ENCODE data around the gene TNFRSF9. TPM values are rescaled to one million over a fixed set of nuclear protein-coding genes. Genes with fewer than 3 reads are reported as not detected.

Gene TNFRSF9
- total and polyA plus RNA-seq, 9 of the 15 experiments (the other 6 are each of a cell fraction or from before 2014, with no cell fraction given): 0.04 to 0.29 (median 0.08) TPM; not detected in 1

DNA sequence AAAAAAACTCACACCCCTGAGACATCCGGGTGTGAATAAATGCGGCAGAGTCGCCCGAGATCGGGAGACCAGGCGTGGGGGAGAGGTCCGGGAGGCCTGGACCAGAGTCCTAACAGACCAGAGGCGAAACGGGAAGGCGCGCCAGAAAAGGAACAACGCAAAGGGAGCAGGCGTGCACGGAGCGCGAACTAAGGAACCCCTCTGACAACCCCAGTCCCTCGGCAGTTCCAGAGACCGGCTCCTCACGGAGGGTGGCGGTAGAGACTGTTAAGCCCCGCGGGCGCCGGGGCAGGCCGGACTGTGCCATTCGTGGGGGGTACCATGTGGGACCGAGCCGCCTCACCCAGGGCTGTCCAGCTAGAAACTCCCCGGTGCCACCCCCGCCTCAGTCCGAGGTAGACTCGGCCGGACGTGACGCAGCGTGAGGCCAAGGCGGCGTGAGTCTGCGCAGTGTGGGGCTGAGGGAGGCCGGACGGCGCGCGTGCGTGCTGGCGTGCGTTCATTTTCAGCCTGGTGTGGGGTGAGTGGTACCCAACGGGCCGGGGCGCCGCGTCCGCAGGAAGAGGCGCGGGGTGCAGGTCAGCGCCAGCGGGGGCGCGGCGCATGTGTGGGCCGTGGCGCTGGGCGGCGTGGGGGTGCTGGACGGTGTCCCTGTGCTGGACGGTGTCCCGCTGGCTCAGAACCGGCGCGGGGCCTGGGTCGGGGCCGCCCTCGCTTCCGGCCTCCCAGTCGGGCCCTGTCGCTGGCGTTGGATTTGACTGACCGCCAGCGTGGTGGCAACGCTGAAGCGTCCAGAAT, 20.8 kb upstream of the TNFRSF9 start, which contains the start of gene PARK7 (continued):
- TF ChIP-seq, protein P1, sequence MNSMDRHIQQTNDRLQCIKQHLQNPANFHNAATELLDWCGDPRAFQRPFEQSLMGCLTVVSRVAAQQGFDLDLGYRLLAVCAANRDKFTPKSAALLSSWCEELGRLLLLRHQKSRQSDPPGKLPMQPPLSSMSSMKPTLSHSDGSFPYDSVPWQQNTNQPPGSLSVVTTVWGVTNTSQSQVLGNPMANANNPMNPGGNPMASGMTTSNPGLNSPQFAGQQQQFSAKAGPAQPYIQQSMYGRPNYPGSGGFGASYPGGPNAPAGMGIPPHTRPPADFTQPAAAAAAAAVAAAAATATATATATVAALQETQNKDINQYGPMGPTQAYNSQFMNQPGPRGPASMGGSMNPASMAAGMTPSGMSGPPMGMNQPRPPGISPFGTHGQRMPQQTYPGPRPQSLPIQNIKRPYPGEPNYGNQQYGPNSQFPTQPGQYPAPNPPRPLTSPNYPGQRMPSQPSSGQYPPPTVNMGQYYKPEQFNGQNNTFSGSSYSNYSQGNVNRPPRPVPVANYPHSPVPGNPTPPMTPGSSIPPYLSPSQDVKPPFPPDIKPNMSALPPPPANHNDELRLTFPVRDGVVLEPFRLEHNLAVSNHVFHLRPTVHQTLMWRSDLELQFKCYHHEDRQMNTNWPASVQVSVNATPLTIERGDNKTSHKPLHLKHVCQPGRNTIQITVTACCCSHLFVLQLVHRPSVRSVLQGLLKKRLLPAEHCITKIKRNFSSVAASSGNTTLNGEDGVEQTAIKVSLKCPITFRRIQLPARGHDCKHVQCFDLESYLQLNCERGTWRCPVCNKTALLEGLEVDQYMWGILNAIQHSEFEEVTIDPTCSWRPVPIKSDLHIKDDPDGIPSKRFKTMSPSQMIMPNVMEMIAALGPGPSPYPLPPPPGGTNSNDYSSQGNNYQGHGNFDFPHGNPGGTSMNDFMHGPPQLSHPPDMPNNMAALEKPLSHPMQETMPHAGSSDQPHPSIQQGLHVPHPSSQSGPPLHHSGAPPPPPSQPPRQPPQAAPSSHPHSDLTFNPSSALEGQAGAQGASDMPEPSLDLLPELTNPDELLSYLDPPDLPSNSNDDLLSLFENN (IDR thresholded peaks at IDR 0.05; ENCODE audit: low read depth in 2 of 2, low read length in 2 of 2): peak in 1 of 2 experiments; percentile 59; a peak in 1 of 4 replicates
- TF ChIP-seq HNRNPL (IDR thresholded peaks at IDR 0.05; ENCODE audit: low read depth, low read length) (peak; percentile 89; the same call in 1 of the 2 replicates), POLR3A (IDR thresholded peaks at IDR 0.05; ENCODE audit: borderline replicate concordance, extremely low read depth, insufficient read depth, insufficient read length) (no peak), MTA1 (IDR thresholded peaks at IDR 0.05; ENCODE audit: borderline replicate concordance) (peak; percentile 6; the same call in 1 of the 2 replicates), C11orf30 (IDR thresholded peaks at IDR 0.05; ENCODE audit: low read depth) (peak; percentile 85), CBX5 (IDR thresholded peaks at IDR 0.05; ENCODE audit: borderline replicate concordance, low read depth) (no peak), MTA2 (IDR thresholded peaks at IDR 0.05; ENCODE audit: low read depth) (no peak), CCAR2 (IDR thresholded peaks at IDR 0.05; ENCODE audit: low read depth, low read length) (no peak), ZNF197 (CRISPR knock-in tag; IDR thresholded peaks at IDR 0.05; ENCODE audit: low read depth) (no peak), TEAD2 (tag; IDR thresholded peaks at IDR 0.05) (no peak), MBD2 (IDR thresholded peaks at IDR 0.05; ENCODE audit: borderline replicate concordance, low read depth) (peak; percentile 100), KAT7 (CRISPR knock-in tag; IDR thresholded peaks at IDR 0.05; ENCODE audit: borderline replicate concordance) (peak; percentile 94; the same call in 1 of the 2 replicates), MAZ (CRISPR knock-in tag; conservative IDR thresholded peaks at IDR 0.05 in 1 of 2, IDR thresholded peaks at IDR 0.05 in 1 of 2) (peak; percentile 87), KHSRP (IDR thresholded peaks at IDR 0.05) (no peak), PHF8 (IDR thresholded peaks at IDR 0.05; ENCODE audit: borderline replicate concordance, low read length) (peak; percentile 99)
- TF ChIP-seq, protein P2, sequence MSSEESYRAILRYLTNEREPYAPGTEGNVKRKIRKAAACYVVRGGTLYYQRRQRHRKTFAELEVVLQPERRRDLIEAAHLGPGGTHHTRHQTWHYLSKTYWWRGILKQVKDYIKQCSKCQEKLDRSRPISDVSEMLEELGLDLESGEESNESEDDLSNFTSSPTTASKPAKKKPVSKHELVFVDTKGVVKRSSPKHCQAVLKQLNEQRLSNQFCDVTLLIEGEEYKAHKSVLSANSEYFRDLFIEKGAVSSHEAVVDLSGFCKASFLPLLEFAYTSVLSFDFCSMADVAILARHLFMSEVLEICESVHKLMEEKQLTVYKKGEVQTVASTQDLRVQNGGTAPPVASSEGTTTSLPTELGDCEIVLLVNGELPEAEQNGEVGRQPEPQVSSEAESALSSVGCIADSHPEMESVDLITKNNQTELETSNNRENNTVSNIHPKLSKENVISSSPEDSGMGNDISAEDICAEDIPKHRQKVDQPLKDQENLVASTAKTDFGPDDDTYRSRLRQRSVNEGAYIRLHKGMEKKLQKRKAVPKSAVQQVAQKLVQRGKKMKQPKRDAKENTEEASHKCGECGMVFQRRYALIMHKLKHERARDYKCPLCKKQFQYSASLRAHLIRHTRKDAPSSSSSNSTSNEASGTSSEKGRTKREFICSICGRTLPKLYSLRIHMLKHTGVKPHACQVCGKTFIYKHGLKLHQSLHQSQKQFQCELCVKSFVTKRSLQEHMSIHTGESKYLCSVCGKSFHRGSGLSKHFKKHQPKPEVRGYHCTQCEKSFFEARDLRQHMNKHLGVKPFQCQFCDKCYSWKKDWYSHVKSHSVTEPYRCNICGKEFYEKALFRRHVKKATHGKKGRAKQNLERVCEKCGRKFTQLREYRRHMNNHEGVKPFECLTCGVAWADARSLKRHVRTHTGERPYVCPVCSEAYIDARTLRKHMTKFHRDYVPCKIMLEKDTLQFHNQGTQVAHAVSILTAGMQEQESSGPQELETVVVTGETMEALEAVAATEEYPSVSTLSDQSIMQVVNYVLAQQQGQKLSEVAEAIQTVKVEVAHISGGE (CRISPR knock-in tag; IDR thresholded peaks at IDR 0.05): peak in 1 of 3 experiments; percentile 91; a peak in 3 of 6 replicates
- TF ChIP-seq, protein P3, sequence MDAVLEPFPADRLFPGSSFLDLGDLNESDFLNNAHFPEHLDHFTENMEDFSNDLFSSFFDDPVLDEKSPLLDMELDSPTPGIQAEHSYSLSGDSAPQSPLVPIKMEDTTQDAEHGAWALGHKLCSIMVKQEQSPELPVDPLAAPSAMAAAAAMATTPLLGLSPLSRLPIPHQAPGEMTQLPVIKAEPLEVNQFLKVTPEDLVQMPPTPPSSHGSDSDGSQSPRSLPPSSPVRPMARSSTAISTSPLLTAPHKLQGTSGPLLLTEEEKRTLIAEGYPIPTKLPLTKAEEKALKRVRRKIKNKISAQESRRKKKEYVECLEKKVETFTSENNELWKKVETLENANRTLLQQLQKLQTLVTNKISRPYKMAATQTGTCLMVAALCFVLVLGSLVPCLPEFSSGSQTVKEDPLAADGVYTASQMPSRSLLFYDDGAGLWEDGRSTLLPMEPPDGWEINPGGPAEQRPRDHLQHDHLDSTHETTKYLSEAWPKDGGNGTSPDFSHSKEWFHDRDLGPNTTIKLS (IDR thresholded peaks at IDR 0.05; ENCODE audit: borderline replicate concordance, low read depth): peak; percentile 85

Measured in K562 (cell line).